Stimulated activated CD4-positive, alpha-beta T cell treated with anti-CD3 and anti-CD28 coated beads, TNF-alpha, amount 100 ng/mL, for 4 hours (primary cell): Measurements from ENCODE around the gene FOXP1.

Experiments
- DNase-seq, 3 experiments: peaks; one replicate each; pipeline ENCODE4 v3.0.0-alpha.2; 2020; ENCODE audit warnings: low read depth in 3 of 3

Gene FOXP1

GRCh38 chr3:71077070-71077469 is 506.5 kb downstream of the FOXP1 start:
- DNase-seq = no peak

DNA sequence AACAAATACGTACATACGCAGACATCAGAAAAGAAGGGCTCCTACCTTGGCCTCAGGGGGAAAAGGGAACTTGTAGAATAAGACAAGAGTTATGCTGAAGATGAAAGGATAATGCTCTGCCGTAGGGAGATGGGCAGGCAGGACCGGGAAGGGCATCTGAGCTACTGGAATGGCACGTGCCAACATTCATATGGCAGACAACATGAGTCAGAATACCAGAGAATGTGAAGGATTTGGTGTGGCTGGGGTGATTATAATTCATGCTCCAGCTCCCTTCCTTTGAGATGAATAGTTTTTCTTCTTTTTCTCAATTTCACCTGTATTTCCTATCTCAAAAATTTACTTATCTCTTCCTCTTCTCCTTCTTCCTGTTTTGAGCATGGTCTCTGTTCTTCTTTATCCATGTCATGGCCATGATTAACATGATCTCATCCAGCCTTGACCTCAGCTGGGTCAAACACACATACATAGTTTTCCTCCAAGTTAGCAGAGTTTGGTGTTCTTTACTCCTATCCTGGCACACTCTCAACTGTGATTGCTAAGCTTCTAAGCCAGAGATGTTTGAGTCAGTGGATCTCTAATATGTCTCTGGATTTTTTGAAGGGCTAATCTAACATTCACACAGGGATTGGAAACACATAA is 507.0 kb downstream of the FOXP1 start:
- no peak for DNase-seq

- no peak for DNase-seq
Measured at GRCh38 chr3:71075494-71075893, 508.0 kb downstream of the FOXP1 start.

DNA sequence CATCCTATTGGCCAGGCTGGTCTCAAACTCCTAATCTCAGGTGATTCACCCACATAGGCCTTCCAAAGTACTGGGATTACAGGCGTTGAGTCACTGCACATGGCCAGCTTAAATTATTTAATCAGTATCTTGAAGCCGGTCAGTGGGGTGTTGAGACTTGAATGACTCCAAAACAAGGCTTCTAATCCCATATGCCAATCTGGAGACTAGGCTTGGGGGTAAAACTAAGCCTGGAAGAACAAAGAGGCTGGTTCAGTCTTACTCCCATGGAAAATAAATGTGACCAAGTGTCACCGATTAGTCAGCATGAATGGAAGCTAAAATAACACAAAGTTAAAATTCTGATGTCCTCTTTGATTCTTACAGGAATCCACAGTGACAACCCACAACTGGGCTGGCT is 509.1 kb downstream of the FOXP1 start:
- no peak for DNase-seq

GRCh38 chr3:71072986-71073385 is 510.5 kb downstream of the FOXP1 start:
- no peak for DNase-seq

DNA sequence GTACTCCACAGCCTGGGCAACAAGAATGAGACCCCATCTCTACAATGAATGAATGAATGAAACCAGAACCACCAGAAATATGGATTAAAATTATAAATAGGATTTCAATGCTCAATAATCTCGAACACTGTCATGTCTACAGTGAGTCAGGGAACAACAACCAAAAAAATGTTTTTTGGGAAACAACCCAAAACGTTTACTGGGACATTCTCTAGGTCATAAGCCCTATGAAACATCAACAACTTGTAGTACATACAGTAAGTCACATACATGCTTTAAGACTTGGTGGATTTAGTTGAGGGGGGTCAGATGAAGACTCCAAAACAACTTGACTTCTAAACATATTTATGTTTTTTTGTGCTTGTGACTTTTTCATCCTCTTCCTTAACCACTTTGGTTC is 511.2 kb downstream of the FOXP1 start:
- no peak for DNase-seq

- DNase-seq = no peak
Measured at GRCh38 chr3:71070497-71071463, 512.7 kb downstream of the FOXP1 start.

- peak in 2 of 3 experiments; percentile 56 to 59 for DNase-seq
Measured at GRCh38 chr3:71069797-71070196, 513.7 kb downstream of the FOXP1 start.

GRCh38 chr3:71067977-71068654 is 515.4 kb downstream of the FOXP1 start:
- DNase-seq = no peak

- peak in 1 of 3 experiments; percentile 20 for DNase-seq
Measured at GRCh38 chr3:71066849-71067261, 516.7 kb downstream of the FOXP1 start.

DNA sequence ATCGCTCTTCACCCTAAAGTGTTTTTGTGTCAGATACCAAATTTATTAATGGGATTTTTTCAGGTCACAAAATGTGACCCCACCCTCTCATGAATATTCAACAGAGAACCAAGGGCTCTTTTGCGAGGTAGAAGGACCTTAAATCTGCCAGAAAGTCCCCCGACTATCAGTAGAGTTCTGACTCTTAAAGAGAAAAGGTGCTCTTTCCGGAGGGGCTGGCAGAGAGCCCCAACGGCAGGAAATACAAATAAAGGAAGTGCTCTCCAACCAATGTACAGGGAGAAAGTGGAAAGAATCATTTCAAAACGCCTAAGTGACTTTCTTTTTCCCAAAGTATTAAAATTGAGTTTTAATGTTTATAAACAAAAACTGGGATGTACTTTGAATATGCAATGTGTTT is 517.2 kb downstream of the FOXP1 start:
- DNase-seq = no peak

GRCh38 chr3:71065764-71066013 is 517.8 kb downstream of the FOXP1 start:
- DNase-seq = no peak

DNA sequence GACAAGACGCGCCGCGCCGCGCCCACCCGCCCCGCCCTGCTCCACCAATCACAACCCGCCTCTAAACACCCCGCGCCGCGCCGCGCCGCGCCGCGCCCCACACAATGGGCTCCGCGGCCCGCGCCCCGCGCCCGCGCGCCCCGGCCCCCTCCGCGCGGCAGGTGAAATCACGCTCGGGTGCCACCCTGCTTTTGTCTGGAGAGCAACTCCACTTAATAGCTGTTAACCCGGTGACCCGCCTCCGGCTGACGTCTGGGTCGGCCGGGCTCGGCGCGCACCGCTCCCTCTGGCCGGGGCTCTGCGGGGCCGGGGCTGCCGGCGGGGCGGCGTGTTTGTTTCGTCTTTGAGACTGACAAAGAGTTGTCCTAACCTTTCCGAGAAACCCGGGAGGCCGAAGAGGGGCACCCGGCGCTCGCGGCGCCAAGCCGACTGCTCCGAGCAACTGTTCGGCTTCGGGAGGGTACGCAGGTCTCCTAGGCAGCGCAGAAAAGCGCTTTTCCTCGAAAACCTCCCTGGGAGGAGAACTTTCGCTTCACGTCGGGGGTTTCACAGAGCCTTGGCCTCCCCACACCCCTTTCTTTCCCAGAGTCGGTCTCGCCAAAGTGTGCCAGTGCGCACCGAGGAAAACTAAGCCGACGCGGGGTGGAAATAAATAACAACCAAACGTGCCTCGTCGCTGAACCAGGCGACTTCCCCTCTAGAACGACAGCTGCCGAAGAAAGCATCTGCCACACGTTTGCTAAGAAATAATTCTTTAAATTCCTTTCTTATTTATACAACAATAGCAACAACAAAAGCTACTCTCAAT is 518.4 kb downstream of the FOXP1 start:
- DNase-seq = peak; percentile 43 to 58 (median 46)

- peak in 2 of 3 experiments; percentile 34 to 49 for DNase-seq
Measured at GRCh38 chr3:71064291-71064955, 519.1 kb downstream of the FOXP1 start.

DNA sequence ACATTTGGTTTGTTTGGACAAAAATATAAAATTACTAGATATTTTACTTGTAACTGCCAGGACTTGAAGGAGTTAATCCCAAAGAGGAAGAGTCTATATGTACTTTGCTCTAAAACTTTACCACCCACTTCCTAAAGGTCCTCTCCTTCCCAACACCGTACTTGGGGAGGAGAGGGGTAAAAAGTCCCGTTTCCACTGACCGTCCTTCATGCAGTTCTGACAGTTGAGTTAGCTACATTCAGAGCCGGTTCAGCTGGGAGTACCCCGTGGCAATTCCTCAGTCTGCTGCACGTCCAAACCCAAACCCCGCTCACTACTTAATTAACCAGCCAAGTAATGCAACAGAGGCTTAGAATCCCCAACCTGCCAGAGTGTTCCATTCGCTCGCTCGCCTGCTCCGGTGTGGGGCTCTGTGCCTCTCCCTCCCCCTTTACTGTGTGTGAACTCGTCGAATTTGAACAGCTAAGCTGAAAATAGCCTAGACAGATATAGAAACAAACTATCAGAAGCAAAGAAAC is 519.7 kb downstream of the FOXP1 start:
- peak; percentile 28 to 47 (median 39) for DNase-seq

GRCh38 chr3:71062952-71063772 is 520.4 kb downstream of the FOXP1 start:
- no peak for DNase-seq

DNA sequence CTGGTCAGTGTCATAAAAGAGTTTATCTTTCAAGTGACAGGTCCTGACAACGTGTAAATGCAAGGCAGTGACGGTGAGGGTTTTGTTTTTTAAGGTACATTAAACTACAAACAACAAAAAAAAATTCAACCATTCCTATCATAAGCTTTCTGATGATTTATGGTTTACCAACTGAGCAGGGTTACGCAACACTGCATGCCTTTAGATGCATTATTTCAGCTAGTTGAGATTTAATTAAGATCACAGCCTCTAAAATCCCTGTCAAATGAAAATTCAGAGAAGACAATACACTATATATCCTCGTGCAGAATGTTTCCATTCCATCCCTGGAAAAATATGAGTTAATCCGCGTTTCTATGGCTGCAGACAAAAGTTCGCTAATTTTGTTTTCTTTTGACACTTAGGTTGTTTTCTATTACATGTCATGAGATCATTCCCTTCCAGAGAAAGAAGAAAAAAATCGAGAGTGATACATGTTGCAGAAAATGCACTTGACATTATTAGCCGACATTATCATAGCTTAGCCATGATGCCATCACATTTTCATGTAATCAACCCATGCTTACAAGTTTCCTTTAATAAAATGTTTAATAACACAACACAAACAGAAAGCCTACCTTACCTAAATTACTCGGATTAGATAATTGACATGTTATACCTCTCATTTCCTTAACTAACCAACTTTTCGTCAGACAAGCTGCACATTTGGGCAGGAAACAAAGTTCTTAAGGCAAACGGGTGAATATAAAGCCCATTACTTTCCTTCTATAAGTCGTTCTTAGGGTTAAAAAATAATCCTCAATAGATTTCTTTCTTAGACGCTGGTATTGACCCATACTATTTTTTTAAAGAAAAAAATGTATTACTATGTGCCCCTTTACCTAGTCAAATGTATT is 521.2 kb downstream of the FOXP1 start:
- no peak for DNase-seq

DNA sequence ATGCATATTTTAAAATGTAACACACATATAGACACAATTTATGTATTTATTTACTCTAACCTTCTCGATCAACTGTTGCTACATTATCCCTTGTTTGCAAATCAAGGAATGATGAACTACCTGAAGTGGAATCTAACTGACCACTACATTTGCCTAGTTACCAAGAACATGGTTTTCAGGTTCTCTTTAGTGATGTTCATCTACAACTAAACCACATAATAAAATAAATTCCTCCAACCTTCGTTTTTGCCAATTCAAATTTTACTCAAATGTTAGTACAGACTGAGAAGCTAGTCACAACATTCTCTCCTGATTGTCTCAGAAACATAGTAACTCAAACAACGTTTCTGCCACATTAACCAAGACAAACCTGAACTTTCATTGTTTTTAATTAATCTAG is 521.9 kb downstream of the FOXP1 start:
- DNase-seq = no peak

DNA sequence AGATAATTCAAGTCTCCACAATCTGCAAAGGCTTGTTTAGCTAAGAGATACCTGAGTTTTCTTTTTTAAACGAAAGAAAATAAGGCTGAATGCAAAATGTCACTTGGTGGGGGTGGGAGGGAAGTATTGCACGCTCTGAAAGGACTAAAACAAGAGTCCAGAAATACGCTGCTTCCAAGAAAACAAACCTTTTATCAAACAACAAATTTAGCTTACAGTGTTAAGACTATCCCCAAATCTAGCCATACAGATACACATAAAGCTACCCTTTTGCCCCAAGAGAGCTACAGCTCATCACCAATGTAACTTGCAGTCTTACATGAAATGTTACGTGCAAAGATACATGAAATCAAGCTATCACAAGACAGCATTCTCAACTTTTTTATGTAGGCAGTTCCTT is 522.5 kb downstream of the FOXP1 start:
- no peak for DNase-seq
